ENCODE data around the gene TMPRSS12. TPM values are rescaled to one million over a fixed set of nuclear protein-coding genes. Genes with fewer than 3 reads are reported as not detected.
A peak's percentile ranks its signal among the peaks of the same experiment; 100 is the strongest.
"Not testable (repeated sequence)": the region's sequence is repeated elsewhere in the genome, so short reads cannot be mapped to it uniquely, and the experiment has no call there.

The TMPRSS12 gene
- total RNA-seq, 1 experiment from 2014 or later = not detected

DNA sequence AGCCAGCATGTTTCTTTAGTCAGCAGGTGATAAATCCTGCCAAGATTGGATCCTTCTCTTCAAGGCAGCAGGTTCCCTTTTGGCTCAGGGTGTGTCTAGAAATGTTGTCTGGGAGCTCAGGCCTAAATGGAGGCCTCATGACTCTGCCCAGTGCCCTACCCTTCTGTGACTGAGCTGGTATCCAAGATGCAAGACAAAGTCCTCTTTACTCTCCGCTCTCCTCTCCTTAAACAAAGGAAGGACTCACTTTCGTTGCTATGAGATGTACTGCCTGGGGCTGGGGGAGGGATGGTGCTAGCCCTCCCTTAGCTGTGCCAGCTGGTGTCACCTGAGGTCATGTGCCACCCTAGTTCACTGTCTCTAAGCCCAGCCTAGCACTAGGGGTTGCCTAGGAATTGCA lies 13.8 kb upstream of the TMPRSS12 start:
- ATAC-seq = no peak
- Histone ChIP-seq H3K79me2 (ENCODE audit: low read length) (no peaks in the 10 kb centered on the region), H3K9me2 (replicated peaks; ENCODE audit: low read length) (no peaks in the 10 kb centered on the region), H2AFZ (ENCODE audit: low read length) (no peak overlapping the region), H3K27ac (ENCODE audit: low read length) (no peak overlapping the region), H3K27me3 (ENCODE audit: low read length) (no peaks in the 10 kb centered on the region), H3K4me3 (ENCODE audit: low read length) (no peak overlapping the region), H3K9ac (ENCODE audit: low read length) (no peak overlapping the region), H3K9me3 (ENCODE audit: low read length) (peaks cover 13% of the 10 kb centered on the region; the same call in 1 of the 2 replicates), H3K36me3 (ENCODE audit: low read depth, low read length) (no peaks in the 10 kb centered on the region), H3K4me1 (ENCODE audit: insufficient read depth, low read length) (no peaks in the 10 kb centered on the region), H3K4me2 (ENCODE audit: low read length) (no peak overlapping the region), H4K20me1 (ENCODE audit: low read length) (no peaks in the 10 kb centered on the region), H3F3A (ENCODE audit: low read length, unreplicated experiment) (no peaks in the 10 kb centered on the region)
- no peak for DNase-seq
- CTCF ChIA-PET = no interaction called here
- POLR2A ChIA-PET (ENCODE audit: unreplicated experiment) = no interaction called here
- intact Hi-C loops (cut with micrococcal nuclease) = loop anchor here (5.0 kb wide), 1 partner anchor 513 kb away; no protein-coding TSS in a partner anchor
- BruUV-seq (replicated peaks) = no TSS peak
- TF ChIP-seq EZH2phosphoT487 (IDR thresholded peaks at IDR 0.05; ENCODE audit: borderline replicate concordance, low read length) = no peak
- TF ChIP-seq EZH2 (IDR thresholded peaks at IDR 0.05; ENCODE audit: low read length, unreplicated experiment) = no peak
- TF ChIP-seq, protein P1, sequence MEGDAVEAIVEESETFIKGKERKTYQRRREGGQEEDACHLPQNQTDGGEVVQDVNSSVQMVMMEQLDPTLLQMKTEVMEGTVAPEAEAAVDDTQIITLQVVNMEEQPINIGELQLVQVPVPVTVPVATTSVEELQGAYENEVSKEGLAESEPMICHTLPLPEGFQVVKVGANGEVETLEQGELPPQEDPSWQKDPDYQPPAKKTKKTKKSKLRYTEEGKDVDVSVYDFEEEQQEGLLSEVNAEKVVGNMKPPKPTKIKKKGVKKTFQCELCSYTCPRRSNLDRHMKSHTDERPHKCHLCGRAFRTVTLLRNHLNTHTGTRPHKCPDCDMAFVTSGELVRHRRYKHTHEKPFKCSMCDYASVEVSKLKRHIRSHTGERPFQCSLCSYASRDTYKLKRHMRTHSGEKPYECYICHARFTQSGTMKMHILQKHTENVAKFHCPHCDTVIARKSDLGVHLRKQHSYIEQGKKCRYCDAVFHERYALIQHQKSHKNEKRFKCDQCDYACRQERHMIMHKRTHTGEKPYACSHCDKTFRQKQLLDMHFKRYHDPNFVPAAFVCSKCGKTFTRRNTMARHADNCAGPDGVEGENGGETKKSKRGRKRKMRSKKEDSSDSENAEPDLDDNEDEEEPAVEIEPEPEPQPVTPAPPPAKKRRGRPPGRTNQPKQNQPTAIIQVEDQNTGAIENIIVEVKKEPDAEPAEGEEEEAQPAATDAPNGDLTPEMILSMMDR (conservative IDR thresholded peaks at IDR 0.05; ENCODE audit: low read depth, low read length) = no peak

DNA sequence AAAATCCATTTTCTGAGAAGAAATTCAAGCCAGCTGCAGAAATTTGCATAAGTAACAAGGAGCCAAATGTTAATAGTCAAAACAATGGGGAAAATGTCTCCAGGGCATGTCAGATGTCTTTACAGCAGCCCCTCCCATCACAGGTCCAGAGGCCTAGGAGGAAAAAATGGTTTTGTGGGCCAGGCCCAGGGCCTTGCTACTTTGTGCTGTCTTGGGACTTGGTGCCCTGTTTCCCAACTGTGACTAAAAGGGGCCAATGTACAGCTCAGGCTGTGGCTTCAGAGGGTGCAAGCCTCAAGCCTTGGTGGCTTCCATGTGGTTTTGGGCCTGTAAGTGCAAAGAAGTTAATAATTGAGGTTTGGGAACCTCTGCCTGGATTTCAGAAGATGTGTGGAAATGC lies 8.9 kb upstream of the TMPRSS12 start:
- intact Hi-C loops (cut with micrococcal nuclease); H3K27ac ChIP-seq (ENCODE audit: low read length); H2AFZ ChIP-seq (ENCODE audit: low read length); H3K9me2 ChIP-seq (replicated peaks; ENCODE audit: low read length); H3K4me2 ChIP-seq (ENCODE audit: low read length); H3K4me1 ChIP-seq (ENCODE audit: insufficient read depth, low read length); DNase-seq; ATAC-seq; BruUV-seq (replicated peaks); CTCF ChIA-PET; H4K20me1 ChIP-seq (ENCODE audit: low read length); POLR2A ChIA-PET (ENCODE audit: unreplicated experiment); H3K36me3 ChIP-seq (ENCODE audit: low read depth, low read length); H3K4me3 ChIP-seq (ENCODE audit: low read length); H3F3A ChIP-seq (ENCODE audit: low read length, unreplicated experiment); H3K9ac ChIP-seq (ENCODE audit: low read length); H3K27me3 ChIP-seq (ENCODE audit: low read length); H3K79me2 ChIP-seq (ENCODE audit: low read length): not testable (repeated sequence)
- peaks cover 19% of the 10 kb centered on the region for H3K9me3 ChIP-seq (ENCODE audit: low read length)

DNA sequence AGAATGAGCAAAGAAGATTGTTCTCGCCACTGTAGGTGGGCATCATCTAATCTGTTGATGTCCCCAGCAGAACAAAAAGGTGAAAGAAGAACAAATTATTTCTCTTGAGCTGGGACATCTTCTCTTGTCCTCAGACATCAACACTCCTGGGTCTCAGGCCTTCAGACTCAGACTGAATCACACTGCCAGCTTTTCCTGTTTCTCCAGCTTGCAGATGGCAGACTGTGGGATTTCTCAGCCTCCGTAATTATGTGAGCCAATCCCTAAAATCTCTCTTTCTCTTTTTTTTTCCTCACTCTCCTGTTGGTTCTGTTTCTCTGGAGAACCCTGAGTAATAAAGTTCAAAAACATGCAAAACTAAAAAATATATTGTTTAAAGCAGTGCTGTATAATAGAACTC lies 3.7 kb upstream of the TMPRSS12 start:
- POLR2A ChIA-PET (ENCODE audit: unreplicated experiment) = no interaction called here
- H3K79me2 ChIP-seq (ENCODE audit: low read length) = no peaks in the 10 kb centered on the region
- peak overlapping the region; percentile 2; the same call in 1 of the 2 replicates for H3K4me2 ChIP-seq (ENCODE audit: low read length)
- no peak overlapping the region for H3K9ac ChIP-seq (ENCODE audit: low read length)
- CTCF ChIA-PET = no interaction called here
- no peak overlapping the region for H3K4me3 ChIP-seq (ENCODE audit: low read length)
- H3K27ac ChIP-seq (ENCODE audit: low read length) = no peak overlapping the region
- TF ChIP-seq, protein P1 (conservative IDR thresholded peaks at IDR 0.05; ENCODE audit: low read depth, low read length) = no peak
- TF ChIP-seq EZH2phosphoT487 (IDR thresholded peaks at IDR 0.05; ENCODE audit: borderline replicate concordance, low read length) = no peak
- TF ChIP-seq EZH2 (IDR thresholded peaks at IDR 0.05; ENCODE audit: low read length, unreplicated experiment) = no peak
- H4K20me1 ChIP-seq (ENCODE audit: low read length) = no peaks in the 10 kb centered on the region
- H3F3A ChIP-seq (ENCODE audit: low read length, unreplicated experiment) = no peaks in the 10 kb centered on the region
- ATAC-seq = no peak; the same call in 1 of the 2 replicates
- H3K4me1 ChIP-seq (ENCODE audit: insufficient read depth, low read length) = peaks cover 6% of the 10 kb centered on the region; the same call in 1 of the 2 replicates
- no peaks in the 10 kb centered on the region for H3K27me3 ChIP-seq (ENCODE audit: low read length)
- DNase-seq = peak; percentile 50
- BruUV-seq (replicated peaks) = no TSS peak
- intact Hi-C loops (cut with micrococcal nuclease) = no loop called here
- no peaks in the 10 kb centered on the region for H3K36me3 ChIP-seq (ENCODE audit: low read depth, low read length)
- H3K9me2 ChIP-seq (replicated peaks; ENCODE audit: low read length) = no peaks in the 10 kb centered on the region
- peak overlapping the region; percentile 43 for H2AFZ ChIP-seq (ENCODE audit: low read length)
- peaks cover 5% of the 10 kb centered on the region; the same call in 1 of the 2 replicates for H3K9me3 ChIP-seq (ENCODE audit: low read length)
